ENCODE results near the gene PRSS50. TPM values are rescaled to one million over a fixed set of nuclear protein-coding genes. Genes with fewer than 3 reads are reported as not detected.
A peak's percentile ranks its signal among the peaks of the same experiment; 100 is the strongest.

The PRSS50 gene
- polyA plus RNA-seq, 1 donor from 2014 or later, result not detected

DNA sequence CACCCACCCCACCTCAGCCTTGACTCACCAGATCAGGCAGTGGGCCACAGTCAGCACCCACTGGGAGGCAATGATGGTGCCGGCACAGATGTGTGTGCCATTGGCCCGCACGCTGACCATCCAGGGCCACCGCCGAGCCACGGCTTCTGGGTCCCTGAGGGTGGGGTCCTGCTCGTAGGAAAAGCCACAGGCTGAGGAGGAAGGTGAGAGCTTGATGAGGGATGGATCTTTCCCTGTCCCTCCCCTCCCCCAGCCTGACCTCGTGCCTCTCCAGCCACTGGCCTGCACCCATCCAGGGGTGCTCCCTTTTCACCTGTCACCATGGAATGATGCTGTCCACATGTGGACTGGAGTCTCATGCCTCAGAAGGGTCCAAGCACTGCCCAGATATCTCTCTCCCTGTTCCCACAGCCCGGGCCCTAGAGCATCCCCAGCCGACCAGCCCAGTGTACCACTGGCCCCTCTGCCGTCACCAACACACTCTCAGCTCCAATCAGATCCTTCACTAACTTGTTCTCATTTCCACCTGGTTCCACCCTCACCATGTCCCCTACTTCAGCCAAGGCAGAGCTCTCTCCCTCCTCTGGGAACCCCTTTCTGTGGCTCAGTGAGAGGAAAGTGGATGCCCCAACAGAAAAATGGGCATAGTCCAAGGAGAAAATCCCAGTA lies 2.0 kb downstream of the PRSS50 start:
- H3K4me3 Mint-ChIP-seq, result no peak overlapping the region
- peak overlapping the region in 1 of 3 donors; percentile 17 for H3K27ac Mint-ChIP-seq
- peaks cover 15% of the 10 kb centered on the region for H3K27me3 Mint-ChIP-seq
- peaks cover 0 to 6% (median 2%) of the 10 kb centered on the region in 3 donors for H3K4me1 Mint-ChIP-seq
- no peaks in the 10 kb centered on the region for H3K9me3 Mint-ChIP-seq
- H3K36me3 Mint-ChIP-seq, result peaks cover 6% of the 10 kb centered on the region

DNA sequence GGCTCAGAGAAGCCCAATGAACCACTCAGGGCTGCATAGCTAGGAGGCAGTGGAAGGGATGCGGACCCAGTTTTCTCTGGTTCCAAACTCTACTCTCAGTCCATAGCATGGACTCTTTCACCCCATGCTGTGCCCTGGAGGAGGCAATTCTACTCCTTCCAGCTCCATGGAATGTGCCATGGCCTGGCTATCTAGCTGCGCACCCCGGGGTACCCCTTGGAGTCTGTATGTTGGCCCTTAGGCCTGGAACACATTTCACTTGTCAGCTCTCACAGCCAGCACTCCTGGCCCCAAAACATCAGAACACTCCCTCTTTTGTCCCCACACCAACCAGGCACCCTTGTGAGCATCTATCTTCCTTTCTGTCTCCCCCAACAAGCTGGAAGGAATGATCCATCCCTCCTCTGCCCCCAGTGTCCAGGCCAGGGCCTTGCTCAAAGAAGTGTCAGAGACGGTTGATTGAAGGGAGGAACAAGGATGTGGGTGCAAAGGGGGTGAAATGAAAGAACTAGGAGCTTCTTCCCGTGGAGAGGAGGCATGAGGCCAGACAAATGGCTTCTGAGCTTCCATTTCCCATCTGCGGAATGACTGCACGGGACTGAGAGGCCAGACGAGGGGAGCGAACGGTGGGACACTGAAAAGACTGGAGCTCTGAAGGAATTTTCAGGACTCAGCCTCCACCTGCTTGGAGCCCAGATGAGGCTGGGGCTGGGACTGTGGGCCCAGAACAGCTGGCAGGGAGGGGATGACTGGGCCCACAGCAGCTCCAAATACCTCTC lies 2.8 kb downstream of the PRSS50 start:
- no peaks in the 10 kb centered on the region for H3K9me3 Mint-ChIP-seq
- peaks cover 0 to 6% (median 2%) of the 10 kb centered on the region in 3 donors for H3K4me1 Mint-ChIP-seq
- H3K27me3 Mint-ChIP-seq, result peaks cover 15% of the 10 kb centered on the region
- no peak overlapping the region for H3K27ac Mint-ChIP-seq
- no peak overlapping the region for H3K4me3 Mint-ChIP-seq
- H3K36me3 Mint-ChIP-seq, result peaks cover 6% of the 10 kb centered on the region

DNA sequence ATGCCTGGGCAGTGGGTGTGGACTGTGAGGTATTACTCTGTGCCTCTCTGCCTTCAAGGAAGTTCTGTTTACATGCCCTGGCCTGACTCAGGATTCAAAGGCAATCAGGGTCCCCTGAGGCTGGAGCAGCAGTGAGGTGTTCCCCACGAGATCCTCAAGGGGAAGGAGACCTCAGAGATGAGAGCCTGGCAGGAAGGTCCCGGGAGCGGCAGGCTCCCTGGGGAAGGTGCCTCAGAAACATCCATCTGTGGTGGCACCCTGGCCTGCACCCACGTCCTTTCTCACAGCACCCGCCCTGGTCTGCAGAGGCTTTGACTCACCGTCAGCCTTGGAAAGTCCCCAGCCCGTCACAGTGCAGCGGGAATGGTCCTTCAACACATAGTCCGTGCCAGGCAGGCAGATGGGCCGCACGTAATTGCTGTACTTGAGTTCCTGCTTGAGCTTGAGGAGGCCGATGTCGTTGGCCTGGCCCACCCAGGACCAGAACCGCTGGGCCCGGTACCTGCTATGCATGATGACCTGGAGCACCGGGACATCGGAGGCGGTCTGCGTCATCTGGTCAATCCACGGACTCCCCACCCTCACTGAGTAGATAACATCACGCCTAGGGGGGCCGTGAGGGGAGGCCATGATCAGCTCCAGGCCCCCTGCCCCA lies 3.6 kb downstream of the PRSS50 start:
- no peak overlapping the region for H3K27ac Mint-ChIP-seq
- peaks cover 6% of the 10 kb centered on the region for H3K36me3 Mint-ChIP-seq
- H3K4me3 Mint-ChIP-seq, result no peak overlapping the region
- H3K27me3 Mint-ChIP-seq, result peaks cover 6% of the 10 kb centered on the region
- no peaks in the 10 kb centered on the region for H3K9me3 Mint-ChIP-seq
- peaks cover 0 to 6% (median 2%) of the 10 kb centered on the region in 3 donors for H3K4me1 Mint-ChIP-seq

DNA sequence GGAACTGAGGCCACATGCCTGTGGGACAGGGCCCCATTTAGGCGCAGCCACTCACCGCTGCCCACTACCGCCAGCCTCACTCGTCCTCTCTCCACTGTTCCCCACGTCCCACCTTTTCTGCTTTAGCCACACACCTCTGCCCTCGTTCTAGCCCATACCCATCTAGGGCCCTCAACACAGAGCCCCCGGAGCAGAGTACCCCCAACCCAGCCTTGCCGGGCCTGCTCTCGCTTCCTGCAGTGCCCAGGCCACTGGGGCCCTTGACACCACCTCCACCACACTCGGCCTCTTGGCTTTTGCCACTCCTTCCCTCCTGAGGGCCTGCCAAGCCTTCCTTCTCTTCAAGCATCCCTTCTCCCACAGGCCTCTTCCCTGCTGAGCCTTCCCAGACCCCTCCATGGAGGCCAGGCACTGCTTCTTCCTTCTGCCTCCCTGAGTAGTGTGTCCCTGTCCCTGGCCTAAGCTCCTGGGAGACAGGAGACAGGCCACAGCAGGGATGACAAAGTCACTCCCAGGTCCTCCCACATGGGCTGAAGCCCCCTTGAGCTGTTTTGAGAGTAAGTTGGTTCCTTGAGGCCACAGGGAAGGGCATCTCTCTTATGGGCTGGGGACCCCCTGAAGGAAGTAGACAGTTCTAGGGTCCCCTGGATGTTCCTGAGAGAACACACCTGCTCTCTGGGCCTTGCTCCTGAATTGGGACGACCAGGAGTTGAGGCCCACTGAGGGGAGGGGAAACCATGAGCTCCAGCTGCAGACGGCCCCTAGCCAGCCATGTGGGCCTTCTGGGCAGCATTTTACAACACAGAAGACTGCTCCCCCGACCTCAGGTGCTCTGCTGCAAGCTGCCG lies 4.4 kb downstream of the PRSS50 start:
- H3K4me3 Mint-ChIP-seq, result no peak overlapping the region
- peaks cover 4% of the 10 kb centered on the region for H3K27me3 Mint-ChIP-seq
- H3K4me1 Mint-ChIP-seq, result peaks cover 0 to 5% (median 2%) of the 10 kb centered on the region in 3 donors
- no peak overlapping the region for H3K27ac Mint-ChIP-seq
- no peaks in the 10 kb centered on the region for H3K9me3 Mint-ChIP-seq
- peaks cover 6% of the 10 kb centered on the region for H3K36me3 Mint-ChIP-seq

DNA sequence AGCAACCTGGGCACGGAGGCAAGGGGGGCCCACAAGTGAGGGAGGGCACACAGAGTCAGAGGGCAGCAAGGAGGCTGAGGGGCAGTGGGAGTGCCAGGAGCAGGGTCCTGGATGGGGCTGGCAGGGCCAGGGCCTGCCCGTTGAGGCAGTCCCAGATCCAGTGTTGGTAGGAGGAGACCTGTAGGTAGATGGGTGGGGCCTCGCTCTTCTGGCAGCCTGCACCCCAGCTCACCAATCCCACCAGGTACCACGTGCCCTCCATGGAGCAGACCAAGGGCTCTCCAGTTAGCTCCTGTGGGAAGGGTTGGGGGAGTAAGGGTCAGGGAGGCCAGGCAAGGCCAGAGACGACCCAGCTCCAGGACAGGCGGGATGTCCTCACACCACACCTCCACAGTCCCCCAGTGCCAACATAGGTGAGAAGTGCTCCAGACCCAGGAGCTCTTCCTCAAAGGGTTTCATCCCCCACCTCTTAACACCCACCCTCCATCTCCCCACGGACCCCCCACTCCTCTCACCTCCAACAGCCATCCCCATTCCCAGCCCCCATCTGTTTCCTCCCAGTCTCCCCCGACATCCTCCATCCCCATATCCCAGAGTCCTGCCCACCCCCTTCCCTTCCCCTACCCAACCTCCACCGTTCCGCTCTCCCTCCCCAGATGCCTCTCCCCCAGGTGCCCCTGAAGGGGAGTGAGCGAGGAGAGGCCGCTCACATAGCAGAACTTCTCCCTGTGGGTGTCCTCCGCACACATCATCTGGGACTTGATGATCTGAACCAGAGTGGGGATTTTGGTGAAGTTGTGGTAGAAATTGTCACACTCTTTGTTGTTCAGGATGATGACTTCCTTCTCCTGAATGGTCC lies 5.2 kb downstream of the PRSS50 start:
- Mint-ChIP-seq H3K9me3 (no peaks in the 10 kb centered on the region), H3K4me1 (peaks cover 0 to 5% (median 0%) of the 10 kb centered on the region in 3 donors), H3K27ac (no peak overlapping the region), H3K27me3 (no peaks in the 10 kb centered on the region), H3K4me3 (peak overlapping the region in 1 of 4 donors; percentile 17), H3K36me3 (peaks cover 6% of the 10 kb centered on the region)

DNA sequence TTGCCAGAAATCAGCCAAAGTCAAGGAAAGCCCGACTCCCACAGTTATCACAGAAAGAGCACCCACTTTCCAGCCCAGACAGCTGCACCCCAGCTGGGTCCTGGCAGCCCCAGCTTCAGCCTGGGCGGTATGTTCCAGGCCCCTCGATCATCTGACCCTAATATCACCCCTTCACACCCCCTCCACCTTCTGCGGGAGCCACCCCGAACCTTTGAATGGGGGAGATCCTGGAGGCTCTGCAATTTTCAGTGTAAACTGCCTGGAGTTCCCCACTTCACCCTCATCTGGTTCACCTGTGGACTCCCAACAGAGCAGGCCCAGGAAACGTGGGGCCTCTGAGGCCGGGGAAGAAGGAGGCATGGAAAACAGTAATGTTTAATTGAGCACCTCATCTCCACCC lies 5.9 kb downstream of the PRSS50 start:
- Mint-ChIP-seq H3K27ac (no peak overlapping the region), H3K4me1 (peaks cover 0 to 5% (median 0%) of the 10 kb centered on the region in 3 donors), H3K36me3 (peaks cover 6% of the 10 kb centered on the region), H3K9me3 (no peaks in the 10 kb centered on the region), H3K4me3 (no peak overlapping the region), H3K27me3 (no peaks in the 10 kb centered on the region)

DNA sequence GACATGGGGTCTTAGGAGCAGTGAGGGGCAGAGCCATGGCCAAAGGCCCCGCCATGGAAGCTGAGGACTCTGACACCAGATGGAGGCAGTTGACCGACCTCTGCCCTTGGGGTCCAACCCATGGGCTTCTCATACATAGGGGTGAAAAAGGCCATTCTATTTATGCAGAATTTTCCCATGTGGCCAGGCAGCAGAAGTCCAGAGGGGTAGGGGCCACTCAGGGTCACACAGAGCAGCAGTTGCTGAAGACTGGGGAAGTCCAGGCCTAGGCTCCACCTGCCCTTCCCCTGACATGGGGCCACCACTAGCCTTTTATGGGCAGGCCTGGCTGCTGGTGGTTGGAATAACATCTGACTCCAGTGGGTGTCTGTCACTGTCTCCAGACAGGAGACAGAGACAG lies 6.4 kb downstream of the PRSS50 start:
- no peak overlapping the region for H3K4me3 Mint-ChIP-seq
- H3K27ac Mint-ChIP-seq, result no peak overlapping the region
- H3K27me3 Mint-ChIP-seq, result peaks cover 1% of the 10 kb centered on the region
- H3K4me1 Mint-ChIP-seq, result peaks cover 0 to 5% (median 0%) of the 10 kb centered on the region in 3 donors
- peaks cover 6% of the 10 kb centered on the region for H3K36me3 Mint-ChIP-seq
- no peaks in the 10 kb centered on the region for H3K9me3 Mint-ChIP-seq

DNA sequence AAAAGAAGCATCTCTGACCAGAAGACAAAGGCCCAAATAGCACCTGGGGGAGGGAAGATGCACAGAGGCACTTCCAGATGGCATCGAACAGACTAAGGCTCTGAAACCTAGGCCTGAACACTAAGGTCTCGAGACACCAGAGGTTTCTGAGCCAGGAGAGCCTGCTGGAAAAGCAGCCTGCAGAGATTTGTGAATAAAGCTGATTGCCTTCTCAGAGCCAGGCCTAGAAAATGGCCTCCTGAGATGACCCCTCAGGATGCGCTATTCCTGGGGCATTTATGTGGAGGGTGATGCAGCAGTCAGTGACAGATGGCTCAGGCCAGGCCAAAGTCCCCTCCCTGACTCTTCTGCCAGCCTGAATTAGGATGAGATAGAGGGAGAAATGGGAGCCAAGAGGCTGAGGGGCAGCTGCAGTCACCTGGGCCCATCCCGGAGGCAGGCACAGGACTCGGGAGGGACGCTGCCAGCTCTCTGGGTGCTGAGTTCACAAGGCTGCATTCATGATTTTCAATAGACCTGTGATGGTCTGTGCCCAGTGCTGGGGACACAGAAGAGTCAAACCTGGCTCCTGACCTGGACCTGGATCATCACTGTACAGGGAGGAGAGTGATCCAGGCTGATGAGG lies 6.9 kb downstream of the PRSS50 start:
- no peaks in the 10 kb centered on the region for H3K9me3 Mint-ChIP-seq
- peaks cover 3% of the 10 kb centered on the region for H3K36me3 Mint-ChIP-seq
- peaks cover 1% of the 10 kb centered on the region for H3K27me3 Mint-ChIP-seq
- H3K4me1 Mint-ChIP-seq, result peaks cover 0 to 4% (median 0%) of the 10 kb centered on the region in 3 donors
- H3K27ac Mint-ChIP-seq, result no peak overlapping the region
- no peak overlapping the region for H3K4me3 Mint-ChIP-seq

DNA sequence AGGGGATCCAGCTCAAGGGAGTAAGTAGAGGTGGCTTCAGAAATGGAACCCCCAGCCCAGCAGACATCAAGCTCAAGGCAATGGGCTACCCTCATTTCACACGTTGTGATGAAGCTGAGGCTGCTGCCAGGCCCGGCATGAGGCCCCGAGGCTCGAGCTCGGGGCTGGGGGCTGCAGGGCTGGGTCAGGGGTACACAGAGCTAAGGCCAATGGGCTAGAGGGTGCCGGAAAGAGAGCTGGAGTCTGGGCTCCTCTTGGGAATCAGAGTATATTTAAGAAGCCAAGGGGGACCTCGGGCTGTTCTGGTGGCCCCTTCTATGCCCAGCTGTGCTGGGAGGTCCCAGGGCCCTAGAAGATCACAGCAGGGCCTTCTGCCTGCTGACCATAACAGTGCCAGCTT lies 7.4 kb downstream of the PRSS50 start:
- no peaks in the 10 kb centered on the region for H3K9me3 Mint-ChIP-seq
- H3K27me3 Mint-ChIP-seq, result peaks cover 1% of the 10 kb centered on the region
- H3K27ac Mint-ChIP-seq, result no peak overlapping the region
- H3K4me1 Mint-ChIP-seq, result peaks cover 0 to 3% (median 0%) of the 10 kb centered on the region in 3 donors
- peaks cover 2% of the 10 kb centered on the region for H3K36me3 Mint-ChIP-seq
- no peak overlapping the region for H3K4me3 Mint-ChIP-seq

DNA sequence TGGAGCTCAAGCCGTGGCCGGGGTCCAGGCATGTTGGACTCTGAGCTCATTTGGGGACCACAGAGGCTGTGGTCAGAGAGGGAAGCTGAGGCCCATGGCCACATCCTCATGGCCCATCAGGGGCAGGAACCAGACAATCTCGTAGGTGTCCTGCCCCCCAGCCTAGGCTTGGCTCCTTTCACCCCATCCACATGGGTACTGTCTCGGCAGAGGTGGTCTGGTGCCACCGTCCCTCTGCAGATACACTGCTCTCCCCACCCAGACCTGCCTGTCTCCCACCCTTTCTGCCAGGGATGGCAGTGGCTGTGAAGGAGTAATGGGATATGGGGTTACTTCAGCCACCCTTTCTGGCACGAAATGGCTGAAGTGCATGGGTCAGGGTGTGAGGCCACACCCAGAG lies 7.9 kb downstream of the PRSS50 start:
- Mint-ChIP-seq H3K4me3 (peak overlapping the region in 1 of 4 donors; percentile 39), H3K27ac (no peak overlapping the region), H3K4me1 (peaks cover 0 to 3% (median 0%) of the 10 kb centered on the region in 3 donors), H3K9me3 (no peaks in the 10 kb centered on the region), H3K36me3 (peaks cover 2% of the 10 kb centered on the region), H3K27me3 (peaks cover 1% of the 10 kb centered on the region)

DNA sequence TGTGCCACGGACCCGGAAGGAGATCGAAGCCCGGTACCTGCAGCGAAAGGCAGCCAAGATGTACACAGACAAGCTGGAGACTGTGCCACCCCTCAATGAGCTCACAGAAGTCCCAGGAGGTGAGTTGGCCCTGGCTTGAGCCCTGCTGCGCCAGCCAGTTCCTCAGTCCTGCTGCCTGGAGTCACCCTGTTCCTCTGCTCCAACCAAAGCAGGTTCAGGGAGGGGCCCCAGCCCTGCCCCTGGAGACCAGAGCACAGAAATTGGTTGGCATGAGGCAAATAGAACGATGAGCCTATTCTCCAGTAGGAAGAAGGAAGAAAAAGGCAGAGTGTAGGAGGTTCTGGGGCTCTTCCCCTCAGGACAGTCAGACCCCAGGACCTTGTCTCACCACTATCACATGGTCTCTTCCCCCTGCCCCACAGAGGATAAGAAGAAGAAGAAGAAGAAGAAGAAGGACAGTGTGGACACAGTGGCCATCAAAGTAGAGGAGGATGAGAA lies 8.5 kb downstream of the PRSS50 start:
- no peak overlapping the region for H3K27ac Mint-ChIP-seq
- peaks cover 1% of the 10 kb centered on the region for H3K27me3 Mint-ChIP-seq
- H3K4me1 Mint-ChIP-seq, result peaks cover 0 to 3% (median 0%) of the 10 kb centered on the region in 3 donors
- H3K36me3 Mint-ChIP-seq, result peaks cover 2% of the 10 kb centered on the region
- H3K9me3 Mint-ChIP-seq, result no peaks in the 10 kb centered on the region
- no peak overlapping the region for H3K4me3 Mint-ChIP-seq

DNA sequence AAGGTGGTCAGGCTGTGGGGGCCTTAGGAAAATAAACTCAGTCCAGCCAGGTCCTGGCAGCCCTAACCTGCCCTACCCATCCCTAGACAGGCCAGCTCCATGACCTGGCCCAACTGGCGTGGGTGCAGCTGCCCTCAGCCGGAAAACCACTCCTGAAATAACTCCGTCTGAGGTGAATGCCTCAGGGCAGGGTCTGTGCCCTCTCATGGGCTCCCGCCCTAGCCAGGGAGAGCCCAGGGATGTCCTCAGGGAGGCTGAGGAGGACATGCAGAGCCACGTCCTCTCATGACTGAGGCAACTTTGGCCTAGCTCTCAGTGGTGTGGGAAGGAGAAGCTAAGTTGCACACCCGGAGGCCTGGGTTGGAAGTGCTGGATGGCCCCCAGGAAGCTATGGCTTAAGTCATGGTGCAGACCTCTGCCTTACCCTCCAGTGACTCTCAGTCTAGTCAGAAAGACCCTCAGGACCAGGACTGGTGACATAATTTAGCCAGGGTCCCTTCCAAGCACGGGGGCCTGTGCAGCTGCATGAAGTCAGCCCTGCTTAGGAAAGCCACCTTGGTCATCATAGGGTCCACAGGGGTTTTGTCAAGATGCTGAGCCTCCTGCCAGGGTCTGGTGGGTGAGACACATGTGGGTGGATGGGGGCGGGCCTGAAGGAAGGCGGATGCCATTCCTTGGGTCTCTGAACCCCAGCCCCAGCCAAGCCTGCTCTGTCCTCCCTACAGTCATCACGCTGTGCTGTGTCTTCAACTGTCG lies 9.1 kb downstream of the PRSS50 start:
- peaks cover 2% of the 10 kb centered on the region for H3K36me3 Mint-ChIP-seq
- no peak overlapping the region for H3K4me3 Mint-ChIP-seq
- H3K27ac Mint-ChIP-seq, result no peak overlapping the region
- H3K4me1 Mint-ChIP-seq, result peaks cover 0 to 3% (median 0%) of the 10 kb centered on the region in 3 donors
- no peaks in the 10 kb centered on the region for H3K9me3 Mint-ChIP-seq
- peaks cover 1% of the 10 kb centered on the region for H3K27me3 Mint-ChIP-seq

DNA sequence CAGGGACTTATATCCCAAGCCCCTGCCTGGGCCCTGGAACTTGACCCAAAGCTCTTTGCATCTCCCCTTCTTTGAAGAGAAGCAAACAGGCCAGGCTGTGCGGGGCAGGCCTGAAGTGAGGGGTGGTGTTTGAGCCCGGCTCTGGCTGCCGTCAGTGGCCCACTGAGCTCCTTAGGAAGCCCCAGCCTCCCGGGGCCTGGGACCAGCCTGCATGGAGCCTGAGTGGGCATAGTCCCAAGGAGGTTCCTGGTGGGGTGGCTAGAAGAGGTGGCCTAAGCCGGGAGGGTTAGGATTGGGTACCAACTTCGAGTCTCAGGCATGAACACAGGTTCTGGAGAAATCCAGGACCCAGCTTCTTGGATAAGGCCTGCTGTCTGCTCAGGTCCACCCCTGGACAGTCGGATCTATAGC lies 10.1 kb downstream of the PRSS50 start:
- no peaks in the 10 kb centered on the region for H3K9me3 Mint-ChIP-seq
- H3K4me1 Mint-ChIP-seq, result no peaks in the 10 kb centered on the region
- peaks cover 1% of the 10 kb centered on the region for H3K27me3 Mint-ChIP-seq
- H3K4me3 Mint-ChIP-seq, result no peak overlapping the region
- no peaks in the 10 kb centered on the region for H3K36me3 Mint-ChIP-seq
- no peak overlapping the region for H3K27ac Mint-ChIP-seq

Data from IgD-negative memory B cell (primary cell).